ENCODE results near the gene CRYBG2.

Gene CRYBG2

GRCh38 chr1:26287811-26288210, 66.1 kb downstream of the CRYBG2 start:
- no peaks in the 10 kb centered on the region for H3K9me3 Mint-ChIP-seq
- no peaks in the 10 kb centered on the region for H3K27me3 Mint-ChIP-seq
- H3K4me1 Mint-ChIP-seq: peaks cover 98% of the 10 kb centered on the region
- peak overlapping the region; percentile 98 for H3K27ac Mint-ChIP-seq
- peaks cover 4% of the 10 kb centered on the region for H3K36me3 Mint-ChIP-seq
- H3K4me3 Mint-ChIP-seq: peak overlapping the region; percentile 73

DNA sequence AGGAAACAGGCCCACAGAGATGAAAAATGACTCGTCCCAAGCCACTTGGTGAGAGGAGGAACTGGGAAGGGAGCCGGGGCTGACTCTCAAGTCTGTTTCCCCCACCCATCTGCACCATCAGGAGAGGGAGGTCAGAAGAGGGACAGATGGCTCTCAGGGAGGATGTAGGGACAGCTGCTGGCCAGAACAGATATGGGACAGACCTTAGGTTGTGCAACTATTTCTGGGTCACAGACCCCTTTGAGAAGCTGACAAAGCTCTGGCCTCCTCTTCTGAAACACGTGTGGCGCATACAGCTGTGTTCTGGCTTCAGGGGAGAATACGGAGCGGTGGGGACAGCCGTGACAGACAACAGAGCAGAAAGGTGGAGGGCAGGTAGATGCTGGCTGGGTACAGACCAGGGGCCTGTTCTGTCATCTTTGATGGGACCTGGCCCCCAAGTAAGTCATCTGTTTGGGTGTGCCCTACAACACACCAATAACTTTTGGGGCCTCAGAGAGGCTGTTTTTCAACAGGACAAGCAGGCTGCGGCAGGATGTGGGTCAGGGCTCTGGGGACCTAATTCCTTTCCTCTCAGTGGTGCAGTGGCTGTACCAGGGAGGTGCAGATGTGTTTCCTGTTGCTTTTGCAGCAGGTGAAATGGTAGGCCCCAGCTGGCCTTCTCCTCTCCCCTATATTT, 66.8 kb downstream of the CRYBG2 start:
- H3K4me3 Mint-ChIP-seq: peak overlapping the region; percentile 73
- H3K27ac Mint-ChIP-seq: peak overlapping the region; percentile 98
- no peaks in the 10 kb centered on the region for H3K9me3 Mint-ChIP-seq
- no peaks in the 10 kb centered on the region for H3K27me3 Mint-ChIP-seq
- peaks cover 98% of the 10 kb centered on the region for H3K4me1 Mint-ChIP-seq
- H3K36me3 Mint-ChIP-seq: peaks cover 4% of the 10 kb centered on the region

- H3K36me3 Mint-ChIP-seq: peaks cover 11% of the 10 kb centered on the region
- H3K9me3 Mint-ChIP-seq: no peaks in the 10 kb centered on the region
- peak overlapping the region; percentile 98 for H3K27ac Mint-ChIP-seq
- no peak overlapping the region for H3K4me3 Mint-ChIP-seq
- peaks cover 96% of the 10 kb centered on the region for H3K4me1 Mint-ChIP-seq
- H3K27me3 Mint-ChIP-seq: no peaks in the 10 kb centered on the region
Observed at GRCh38 chr1:26286064-26286416, 67.9 kb downstream of the CRYBG2 start.

DNA sequence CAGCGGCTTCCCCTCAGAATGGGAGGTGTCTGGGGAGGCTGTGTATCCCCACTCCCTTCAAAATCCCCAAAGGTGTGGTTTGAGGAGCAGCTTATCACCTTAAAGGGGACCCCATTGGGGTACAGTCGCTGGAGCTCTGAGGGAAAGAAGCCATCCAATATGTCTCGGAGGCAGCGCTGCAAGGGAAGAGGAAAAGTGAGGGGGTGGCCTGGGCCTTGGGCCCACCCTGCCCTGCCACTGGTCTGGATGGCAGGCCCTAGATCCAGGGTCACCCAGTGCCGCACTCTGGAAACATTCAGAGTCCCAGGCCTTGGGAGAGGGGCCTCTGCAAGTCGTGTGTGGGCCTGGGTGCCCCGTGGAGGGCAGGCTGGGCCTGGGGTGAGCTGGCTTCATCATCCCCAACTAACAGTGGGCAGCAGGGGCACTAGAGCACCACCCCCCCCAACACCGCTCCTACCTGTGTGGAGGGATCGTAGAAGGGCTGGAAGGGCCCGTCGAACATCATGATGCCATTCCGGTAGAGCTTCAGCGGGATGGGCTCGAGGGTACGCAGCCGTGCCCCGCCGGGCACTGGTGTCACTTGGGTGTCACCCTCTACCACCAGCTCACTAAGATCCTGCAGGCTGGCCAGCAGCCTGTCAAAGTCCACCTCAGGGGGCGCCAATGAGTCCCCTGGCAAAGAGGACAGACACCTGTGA, 68.4 kb downstream of the CRYBG2 start:
- Mint-ChIP-seq H3K27me3 (no peaks in the 10 kb centered on the region), H3K9me3 (no peaks in the 10 kb centered on the region), H3K4me1 (peaks cover 93% of the 10 kb centered on the region), H3K36me3 (peaks cover 12% of the 10 kb centered on the region), H3K4me3 (peak overlapping the region; percentile 20), H3K27ac (peak overlapping the region; percentile 98)

GRCh38 chr1:26284597-26285347, 69.2 kb downstream of the CRYBG2 start:
- peaks cover 85% of the 10 kb centered on the region for H3K4me1 Mint-ChIP-seq
- no peaks in the 10 kb centered on the region for H3K27me3 Mint-ChIP-seq
- peak overlapping the region; percentile 98 for H3K27ac Mint-ChIP-seq
- H3K36me3 Mint-ChIP-seq: peaks cover 12% of the 10 kb centered on the region
- peak overlapping the region; percentile 84 for H3K4me3 Mint-ChIP-seq
- no peaks in the 10 kb centered on the region for H3K9me3 Mint-ChIP-seq

DNA sequence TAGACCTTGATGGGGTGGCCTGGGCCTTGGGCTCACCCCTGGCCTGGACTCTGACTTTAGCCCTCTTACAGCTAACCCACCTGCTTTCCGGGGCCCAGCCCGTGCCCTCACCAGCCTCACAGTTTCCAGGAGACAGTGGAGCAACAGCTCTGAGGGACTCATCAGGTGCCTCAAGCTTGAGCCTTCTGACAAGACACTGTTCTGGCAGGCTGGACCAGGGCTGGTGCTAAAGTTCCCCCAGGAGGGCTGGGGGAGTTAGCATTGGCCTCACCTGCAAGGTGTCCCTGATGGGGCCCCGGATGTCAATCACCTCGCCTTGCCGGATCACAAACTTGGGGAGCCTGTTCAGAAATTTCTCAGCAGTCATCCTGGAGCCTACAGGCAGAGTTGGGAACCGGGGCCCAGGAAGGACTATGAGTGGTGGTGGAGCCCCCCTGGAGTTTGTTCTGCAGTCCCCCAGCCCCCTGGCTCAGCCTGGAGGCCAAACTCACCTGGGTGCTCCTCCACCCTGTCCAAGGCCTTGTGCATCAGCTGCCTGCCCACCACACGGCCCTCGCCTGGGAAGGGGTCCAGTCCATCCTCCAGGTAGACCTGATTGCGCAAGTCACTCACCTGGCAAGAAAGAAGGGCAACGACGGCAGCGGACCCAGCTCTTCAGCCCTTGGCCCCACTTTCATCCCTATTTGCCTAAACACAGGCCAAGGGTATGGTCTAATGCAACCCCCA, 69.9 kb downstream of the CRYBG2 start:
- H3K4me1 Mint-ChIP-seq: peaks cover 83% of the 10 kb centered on the region
- H3K27me3 Mint-ChIP-seq: no peaks in the 10 kb centered on the region
- no peaks in the 10 kb centered on the region for H3K9me3 Mint-ChIP-seq
- peak overlapping the region; percentile 98 for H3K27ac Mint-ChIP-seq
- peak overlapping the region; percentile 84 for H3K4me3 Mint-ChIP-seq
- H3K36me3 Mint-ChIP-seq: peaks cover 12% of the 10 kb centered on the region

DNA sequence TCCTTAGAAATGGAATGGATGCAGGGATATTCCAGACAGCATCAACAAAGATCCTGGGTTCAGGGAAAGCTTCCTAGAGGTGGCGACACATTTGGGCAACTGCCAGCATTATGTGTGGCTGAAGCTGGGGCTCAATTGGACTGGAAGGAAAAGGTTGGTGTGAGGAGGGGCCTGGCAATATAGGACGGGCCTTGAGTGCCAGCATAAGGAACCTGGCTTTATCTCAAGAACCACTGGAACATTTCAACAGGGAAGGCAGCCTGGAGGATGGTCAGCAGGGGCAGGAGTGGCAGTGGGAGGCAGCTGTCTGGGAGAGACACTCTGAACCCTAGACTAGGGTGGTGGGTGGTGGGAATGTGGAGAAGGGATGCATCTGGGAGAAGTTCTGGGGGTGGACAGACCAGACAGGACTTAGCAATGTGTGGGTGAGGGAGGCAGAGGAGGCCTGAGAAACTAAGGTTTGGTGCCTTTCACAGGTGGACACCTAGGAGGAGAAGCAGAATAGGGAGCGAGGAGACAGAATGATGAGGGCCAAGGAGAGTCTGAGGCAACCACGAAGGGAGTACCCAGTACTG, 70.6 kb downstream of the CRYBG2 start:
- Mint-ChIP-seq H3K4me1 (peaks cover 83% of the 10 kb centered on the region), H3K4me3 (peak overlapping the region; percentile 84), H3K36me3 (peaks cover 15% of the 10 kb centered on the region), H3K27me3 (no peaks in the 10 kb centered on the region), H3K9me3 (no peaks in the 10 kb centered on the region), H3K27ac (peak overlapping the region; percentile 98)

GRCh38 chr1:26282401-26282918, 71.5 kb downstream of the CRYBG2 start:
- H3K27me3 Mint-ChIP-seq: no peaks in the 10 kb centered on the region
- H3K27ac Mint-ChIP-seq: peak overlapping the region; percentile 98
- H3K36me3 Mint-ChIP-seq: peaks cover 17% of the 10 kb centered on the region
- peak overlapping the region; percentile 84 for H3K4me3 Mint-ChIP-seq
- H3K9me3 Mint-ChIP-seq: no peaks in the 10 kb centered on the region
- peaks cover 83% of the 10 kb centered on the region for H3K4me1 Mint-ChIP-seq

GRCh38 chr1:26281971-26282370, 72.0 kb downstream of the CRYBG2 start:
- H3K4me1 Mint-ChIP-seq: peaks cover 83% of the 10 kb centered on the region
- H3K9me3 Mint-ChIP-seq: no peaks in the 10 kb centered on the region
- peak overlapping the region; percentile 87 for H3K4me3 Mint-ChIP-seq
- peak overlapping the region; percentile 77 for H3K27ac Mint-ChIP-seq
- H3K27me3 Mint-ChIP-seq: no peaks in the 10 kb centered on the region
- peaks cover 19% of the 10 kb centered on the region for H3K36me3 Mint-ChIP-seq

DNA sequence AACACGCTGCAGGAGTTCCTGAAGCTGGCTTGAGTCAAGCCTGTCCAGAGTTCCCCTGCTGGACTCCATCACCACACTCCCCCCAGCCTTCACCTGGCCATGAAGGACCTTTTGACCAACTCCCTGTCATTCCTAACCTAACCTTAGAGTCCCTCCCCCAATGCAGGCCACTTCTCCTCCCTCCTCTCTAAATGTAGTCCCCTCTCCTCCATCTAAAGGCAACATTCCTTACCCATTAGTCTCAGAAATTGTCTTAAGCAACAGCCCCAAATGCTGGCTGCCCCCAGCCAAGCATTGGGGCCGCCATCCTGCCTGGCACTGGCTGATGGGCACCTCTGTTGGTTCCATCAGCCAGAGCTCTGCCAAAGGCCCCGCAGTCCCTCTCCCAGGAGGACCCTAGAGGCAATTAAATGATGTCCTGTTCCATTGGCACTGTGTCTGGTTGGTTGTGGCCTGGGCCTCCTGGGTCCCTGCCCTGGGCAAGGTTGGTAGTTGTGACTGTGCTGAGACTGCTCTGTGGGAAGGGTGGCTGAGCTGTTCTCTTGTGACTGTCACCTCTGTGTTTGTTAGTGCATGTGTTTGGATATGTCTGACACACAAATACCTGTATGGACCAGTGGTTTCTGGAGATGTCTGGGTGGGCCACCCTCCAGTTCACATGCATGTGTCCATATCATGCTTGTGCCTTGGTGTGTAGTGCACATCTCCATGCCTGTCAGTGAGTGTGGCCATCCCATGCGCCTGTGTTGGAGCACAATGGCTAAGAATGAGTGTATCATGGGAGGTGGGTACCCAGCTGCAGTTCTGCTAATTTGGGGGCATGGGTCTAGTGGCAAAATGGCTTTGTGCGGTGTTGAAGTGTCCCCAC, 72.6 kb downstream of the CRYBG2 start:
- H3K27me3 Mint-ChIP-seq: no peaks in the 10 kb centered on the region
- peak overlapping the region; percentile 77 for H3K27ac Mint-ChIP-seq

GRCh38 chr1:26280333-26281042, 73.4 kb downstream of the CRYBG2 start:
- Mint-ChIP-seq H3K27me3 (no peaks in the 10 kb centered on the region), H3K4me1 (peaks cover 85% of the 10 kb centered on the region), H3K4me3 (peak overlapping the region; percentile 94), H3K9me3 (no peaks in the 10 kb centered on the region), H3K27ac (peak overlapping the region; percentile 77), H3K36me3 (peaks cover 21% of the 10 kb centered on the region)

More for the DNA sequence above, 72.6 kb downstream of the CRYBG2 start:
- H3K4me3 Mint-ChIP-seq: peak overlapping the region; percentile 87
- H3K36me3 Mint-ChIP-seq: peaks cover 21% of the 10 kb centered on the region
- H3K9me3 Mint-ChIP-seq: no peaks in the 10 kb centered on the region
- H3K4me1 Mint-ChIP-seq: peaks cover 83% of the 10 kb centered on the region

DNA sequence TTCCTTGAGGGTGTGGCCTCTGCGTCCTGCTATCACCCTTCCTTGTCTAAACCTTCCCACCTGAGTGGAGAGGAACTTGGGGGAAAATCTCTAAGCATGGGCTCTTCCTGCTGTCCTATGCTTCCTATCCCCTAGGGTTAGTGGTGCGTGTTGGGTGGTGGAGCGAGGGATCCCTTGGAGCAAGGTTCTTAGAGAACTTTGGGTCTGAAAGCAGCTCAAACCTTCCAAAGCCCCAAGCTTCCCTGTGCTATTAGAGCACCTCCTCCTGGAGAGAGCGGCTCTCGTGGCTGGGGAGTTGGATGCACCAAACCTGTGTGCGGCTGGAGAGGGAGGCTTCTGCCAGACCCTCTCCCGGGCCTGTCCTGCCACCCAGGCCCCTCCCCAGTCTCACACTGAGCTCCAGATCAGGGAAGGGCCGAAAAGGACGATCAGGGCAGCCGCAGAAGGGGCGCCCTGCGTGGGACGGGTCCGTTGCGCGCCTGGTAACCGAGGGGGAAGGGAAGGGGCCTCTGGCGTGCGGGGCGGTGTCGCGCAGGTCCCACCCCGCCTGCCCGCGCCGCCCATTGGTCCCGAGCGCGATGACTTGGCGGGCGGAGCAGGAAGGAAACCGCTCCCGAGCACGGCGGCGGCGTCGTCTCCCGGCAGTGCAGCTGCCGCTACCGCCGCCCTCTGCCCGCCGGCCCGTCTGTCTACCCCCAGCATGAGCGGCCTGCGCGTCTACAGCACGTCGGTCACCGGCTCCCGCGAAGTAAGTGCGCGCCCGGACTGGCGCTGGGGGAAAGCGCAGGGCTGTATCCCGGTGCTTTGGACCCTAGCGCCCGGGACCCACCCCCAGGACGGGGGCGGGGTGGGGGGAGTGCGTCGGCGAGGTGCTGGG, 74.2 kb downstream of the CRYBG2 start, which contains the start of gene SH3BGRL3:
Gene SH3BGRL3, plus strand, starts transcription at position 631 of the 877 bp plus-strand sequence. Its CDS starts 70 bp downstream, at position 701.
- Mint-ChIP-seq H3K36me3 (peaks cover 20% of the 10 kb centered on the region), H3K4me3 (peak within 1 kb of the TSS; percentile 94), H3K9me3 (no peaks in the 10 kb centered on the region), H3K4me1 (peaks cover 80% of the 10 kb centered on the region), H3K27ac (peak within 1 kb of the TSS; percentile 99), H3K27me3 (no peaks in the 10 kb centered on the region)
